NCI-H524 treated with DMSO at 0.1 percent for 48 hours (cell line): ENCODE data around the gene MIEF1.

Source experiments
- DNase-seq: peaks from one replicate; lab custom pipeline; 2025; lab: John Stamatoyannopoulos, UW

MIEF1 gene

DNA sequence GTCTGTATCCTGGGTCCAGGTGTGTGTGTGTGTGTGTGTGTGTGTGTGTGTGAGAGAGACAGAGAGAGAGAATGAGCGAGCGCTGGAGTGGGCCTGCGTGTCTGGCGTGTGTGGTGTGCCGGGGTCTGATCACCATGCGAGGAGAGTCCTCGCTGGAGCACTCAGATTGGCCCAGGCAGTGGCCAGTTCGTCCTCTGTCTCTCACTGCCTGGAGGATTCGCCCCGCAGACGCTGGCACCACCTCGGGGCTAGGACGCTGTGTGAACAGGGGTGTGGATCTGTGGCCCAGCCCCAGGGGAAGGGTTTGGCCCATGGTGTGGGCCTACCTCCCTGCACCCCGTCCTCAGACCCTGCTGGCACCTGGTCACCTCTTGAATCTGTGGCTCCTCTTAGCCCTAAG, 56.9 kb downstream of the MIEF1 start:
- no peak for DNase-seq

DNA sequence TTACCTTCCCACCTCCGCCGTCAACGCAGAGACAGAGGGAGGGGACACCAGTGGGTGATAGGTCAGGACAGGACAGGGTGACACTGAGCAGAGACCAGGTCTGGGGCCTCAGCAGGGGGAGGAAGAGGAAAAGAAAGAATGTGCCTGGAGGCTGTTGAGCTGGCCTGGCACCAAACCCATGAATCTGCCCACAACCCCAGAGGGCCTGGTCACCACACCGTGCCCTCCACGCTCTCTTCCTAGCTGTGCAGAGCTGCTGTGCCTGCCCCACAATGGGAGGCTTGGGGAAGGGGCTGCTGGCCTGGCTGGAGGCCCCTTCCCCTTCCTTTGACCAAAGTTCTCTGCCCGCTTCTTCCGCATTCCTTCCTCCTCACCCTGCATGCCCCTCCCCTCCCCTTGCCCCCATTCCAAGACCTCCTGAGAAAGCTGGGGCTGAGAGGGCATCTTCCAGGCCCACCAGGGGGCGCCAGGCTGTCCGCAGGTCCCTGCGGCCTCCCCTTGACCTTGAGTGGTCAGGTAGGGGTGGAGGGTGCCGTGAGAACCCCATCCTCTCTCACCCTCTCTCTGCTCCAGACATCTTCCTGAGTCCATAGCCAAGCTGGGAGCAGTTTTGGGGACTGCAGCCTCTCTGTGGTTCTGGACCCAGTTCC, 57.5 kb downstream of the MIEF1 start:
- no peak for DNase-seq

DNA sequence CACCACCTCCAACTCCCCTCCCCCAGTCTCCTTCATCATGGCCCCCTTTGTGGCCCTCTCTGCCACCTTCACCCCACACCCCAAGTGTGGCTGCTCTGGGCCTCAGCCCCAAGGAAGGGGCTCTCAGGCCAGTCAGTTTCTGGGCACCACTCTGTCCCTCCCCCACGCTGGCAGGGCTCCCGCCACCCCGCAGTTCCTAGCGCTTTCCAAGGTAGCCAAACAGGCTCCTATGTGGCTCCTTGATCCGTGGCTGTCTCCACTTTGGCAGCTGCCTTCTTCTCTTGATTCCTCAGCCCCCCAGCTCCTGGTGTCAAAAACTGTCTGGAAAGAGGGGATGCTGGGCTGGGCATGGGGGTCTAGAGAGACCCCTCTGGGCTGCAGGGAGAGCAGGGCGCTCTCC, 58.0 kb downstream of the MIEF1 start:
- no peak for DNase-seq

DNA sequence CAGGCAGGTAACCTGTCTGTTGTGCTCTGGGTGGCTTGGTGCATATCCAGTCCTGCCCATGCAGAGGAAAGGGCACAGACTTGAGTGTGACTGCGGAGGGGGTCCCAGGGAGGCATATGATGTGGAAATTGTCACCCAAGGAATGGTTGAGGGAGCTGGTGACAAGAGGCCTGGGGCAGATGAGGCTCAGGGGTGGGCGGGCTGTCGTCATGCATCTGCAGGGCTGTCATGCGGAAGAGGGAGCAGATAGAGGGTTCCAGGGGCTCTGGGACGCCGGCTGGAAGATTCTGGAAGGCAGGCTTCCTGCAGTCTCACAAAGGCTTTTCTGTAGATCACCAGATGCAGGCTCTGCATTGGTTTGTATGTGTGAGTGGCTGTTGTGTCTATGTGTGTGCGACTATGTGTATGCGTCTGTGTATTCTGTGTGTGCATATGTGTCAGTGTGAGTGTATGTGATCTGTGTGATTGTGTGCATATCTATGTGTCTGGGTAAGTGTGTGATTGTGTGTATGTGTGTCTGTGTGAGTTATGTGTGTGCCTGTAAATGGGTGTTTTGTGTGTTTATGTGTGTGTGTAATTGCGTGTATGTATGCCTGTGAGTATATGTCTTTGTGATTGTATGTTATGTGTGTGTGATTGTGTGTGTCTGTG, 60.9 kb downstream of the MIEF1 start:
- DNase-seq = no peak

DNA sequence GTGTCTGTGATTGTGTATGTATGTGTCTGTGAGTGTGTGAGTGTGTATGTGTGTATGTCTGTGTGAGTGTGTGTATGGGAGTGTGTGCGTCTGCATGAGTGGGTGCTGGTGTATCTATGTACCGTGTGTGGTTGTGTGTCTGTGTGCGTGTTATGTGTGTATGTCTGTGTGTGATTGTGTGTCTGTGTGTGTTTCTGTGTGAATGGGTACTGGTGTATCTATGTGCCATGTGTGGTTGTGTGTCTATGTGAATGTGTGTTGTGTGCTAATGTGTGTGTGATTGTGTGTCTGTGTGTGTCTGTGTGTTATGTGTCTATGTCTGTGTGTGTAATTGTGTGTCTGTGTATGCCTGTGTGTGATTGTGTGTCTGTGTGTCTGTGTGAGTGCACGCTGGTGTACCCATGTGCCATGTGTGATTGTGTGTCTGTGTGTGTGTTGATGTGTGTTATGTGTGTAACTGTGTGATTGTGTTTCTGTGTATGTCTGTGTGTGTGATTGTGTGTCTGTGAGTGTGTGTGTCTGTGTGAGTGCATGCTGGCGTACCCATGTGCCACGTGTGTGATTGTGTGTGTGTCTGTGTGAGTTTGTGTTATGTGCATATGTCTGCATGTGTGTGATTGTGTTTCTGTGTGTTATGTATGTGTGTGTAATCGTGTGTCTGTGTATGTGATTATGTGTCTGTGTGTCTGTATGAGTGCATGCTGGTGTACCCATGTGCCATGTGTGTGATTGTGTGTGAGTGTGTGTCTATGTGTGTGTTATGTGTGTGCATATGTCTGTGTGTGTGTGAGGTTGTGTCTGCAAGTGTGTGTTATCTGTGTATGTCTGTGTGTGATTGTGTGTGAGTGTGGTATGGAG, 61.7 kb downstream of the MIEF1 start:
- DNase-seq = no peak

DNA sequence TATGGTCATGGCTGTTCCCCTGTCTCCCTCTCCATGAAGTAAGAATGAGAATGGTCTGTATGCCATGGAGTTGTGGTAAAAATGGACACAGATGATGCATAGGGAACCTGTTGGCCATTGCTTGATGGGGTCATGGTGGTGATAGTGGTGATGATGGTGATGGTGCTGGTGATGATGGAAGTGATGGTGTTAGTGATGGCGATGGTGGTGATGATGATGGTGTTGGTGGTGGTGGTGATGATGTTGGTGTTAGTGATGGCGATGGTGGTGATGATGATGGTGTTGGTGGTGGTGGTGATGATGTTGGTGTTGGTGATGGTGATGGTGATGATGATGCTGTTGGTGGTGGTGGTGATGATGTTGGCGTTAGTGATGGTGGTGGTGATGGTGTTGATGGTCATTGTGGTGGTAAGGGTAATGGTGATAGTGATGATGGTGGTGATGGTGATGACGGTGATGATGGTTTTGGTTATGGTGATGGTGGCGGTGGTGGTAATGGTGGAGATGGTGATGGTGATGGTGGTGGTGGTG, 63.4 kb downstream of the MIEF1 start:
- no peak for DNase-seq

DNA sequence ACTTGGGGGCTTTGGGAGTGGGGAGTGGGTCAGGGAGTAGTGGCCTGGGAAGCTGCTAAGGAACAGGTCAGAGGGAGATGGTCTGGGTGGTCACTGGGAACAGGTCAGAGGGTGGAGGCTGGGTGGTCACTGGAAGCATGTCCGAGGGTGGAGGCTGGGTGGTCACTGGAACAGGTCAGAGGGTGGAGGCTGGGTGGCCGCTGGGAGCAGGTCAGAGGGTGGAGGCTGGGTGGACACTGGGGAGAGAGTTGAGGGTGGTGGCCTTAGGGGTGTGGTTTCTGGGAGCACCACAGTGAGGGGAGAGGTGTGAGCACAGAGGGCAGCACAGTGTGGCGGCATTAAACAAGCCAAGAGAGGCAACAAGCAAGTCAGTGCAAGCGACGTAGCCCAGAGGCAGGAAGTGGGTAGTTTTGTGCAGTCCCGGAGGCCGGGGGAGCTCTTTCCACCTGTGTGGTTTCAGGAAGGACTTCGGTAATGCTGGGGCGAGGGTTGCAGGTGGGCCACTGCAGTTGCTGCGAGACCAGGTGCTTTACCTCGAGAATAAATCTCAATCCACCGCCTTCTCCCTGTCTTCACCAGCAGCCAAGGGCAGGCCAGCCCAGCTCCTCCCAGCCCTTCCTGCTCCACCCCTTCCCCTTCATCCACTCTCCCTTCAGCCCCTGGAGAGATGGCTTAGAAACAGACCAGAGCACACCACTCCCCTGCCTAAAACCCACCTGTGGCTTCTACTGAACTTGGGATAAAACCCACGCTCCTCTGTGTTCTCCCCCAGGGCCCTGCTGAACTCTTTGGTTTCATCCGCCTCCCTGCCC, 65.3 kb downstream of the MIEF1 start:
- DNase-seq = no peak
